Fibroblast of the aortic adventitia (primary cell): ENCODE data around the gene MYL4. TPM values are rescaled to one million over a fixed set of nuclear protein-coding genes. Genes with fewer than 3 reads are reported as not detected.

Source experiments
- DNase-seq: peaks from one replicate; pipeline ENCODE4 v3.0.0-alpha.2; 2010; ENCODE audit warnings: low read depth
- H3K4me3 ChIP-seq: 2 replicates; pipeline ENCODE4 v1.5.1; 2011; ENCODE audit warnings: low read depth, mild to moderate bottlenecking, control low read depth, low read length, moderate library complexity
- CTCF ChIP-seq: IDR thresholded peaks from 2 replicates; pipeline ENCODE4 v1.5.1; 2011; ENCODE audit warnings: mild to moderate bottlenecking, low read length, control low read depth, inconsistent platforms; ENCODE audit not compliant: insufficient read depth
- total RNA-seq: library from RNA; depleted of rRNA; stranded (reverse); fragments of >200 nt; gene quantifications from 2 replicates; pipeline ENCODE4 v1.2.3, GENCODE V29; 2012; ENCODE audit warnings: low replicate concordance

Gene MYL4
- total RNA-seq, 1 donor: not detected

DNA sequence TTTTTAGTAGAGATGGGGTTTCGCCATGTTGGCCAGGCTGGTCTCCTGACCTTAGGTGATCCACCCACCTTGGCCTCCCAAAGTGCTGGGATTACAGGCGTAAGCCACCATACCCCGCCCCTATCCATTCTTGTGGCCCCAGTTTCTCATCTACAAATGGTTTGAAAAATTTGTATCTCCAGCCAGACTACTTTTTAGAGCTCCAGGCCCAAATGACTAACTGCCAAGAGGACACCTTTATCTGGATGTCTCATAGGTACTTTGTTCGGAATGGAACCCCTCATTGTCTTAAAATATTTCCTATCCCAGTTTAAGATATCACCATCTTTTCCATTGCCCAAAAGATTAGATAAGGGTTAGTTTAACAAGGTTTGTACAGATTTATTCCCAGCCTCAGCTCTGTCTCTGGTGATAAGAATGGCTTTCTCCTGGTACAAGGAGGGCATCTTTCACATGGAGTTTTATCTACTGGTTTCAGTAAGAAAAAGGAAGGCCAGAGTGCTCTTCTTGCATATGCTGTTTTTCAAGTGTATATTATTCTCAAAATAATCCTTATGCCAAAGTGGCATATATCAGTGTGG lies 15.1 kb upstream of the MYL4 start:
- DNase-seq: no peak
- no peak for TF ChIP-seq CTCF
- no peak overlapping the region for H3K4me3 ChIP-seq

- H3K4me3 ChIP-seq: no peak overlapping the region
- DNase-seq: no peak
- no peak for TF ChIP-seq CTCF
Measured at GRCh38 chr17:47197821-47198220, 11.3 kb upstream of the MYL4 start.

DNA sequence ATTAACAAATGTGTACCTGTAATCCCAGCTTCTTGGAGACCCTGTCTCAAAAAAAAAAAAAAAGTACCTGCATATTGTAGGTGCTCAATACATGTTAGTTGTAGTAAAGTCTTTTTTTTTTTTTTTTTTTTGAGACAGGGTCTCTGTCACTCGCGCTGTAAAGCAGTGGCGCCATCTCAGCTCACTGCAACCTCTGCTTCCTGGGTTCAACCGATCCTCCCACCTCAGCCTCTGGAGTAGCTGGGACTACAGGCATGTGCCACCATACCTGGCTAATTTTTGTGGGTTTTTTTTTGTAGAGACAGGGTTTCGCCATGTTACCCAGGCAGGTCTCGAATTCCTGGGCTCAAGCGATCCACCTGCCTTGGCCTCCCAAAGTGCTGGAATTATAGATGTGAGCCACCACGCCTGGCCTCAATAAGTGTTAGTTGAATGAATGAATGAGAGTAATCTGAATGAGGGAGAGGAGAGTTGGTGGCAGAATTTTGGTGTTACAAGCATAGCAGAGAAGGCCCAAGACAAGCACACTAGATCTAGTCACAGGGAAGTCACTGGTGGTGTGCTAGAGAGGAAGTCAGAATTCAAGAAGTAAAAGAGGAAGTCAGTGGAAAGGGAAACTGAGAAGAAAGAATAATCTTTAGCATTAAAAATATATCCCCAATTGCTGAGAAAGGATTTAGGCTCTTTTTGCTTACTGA lies 9.4 kb upstream of the MYL4 start:
- no peak for DNase-seq
- TF ChIP-seq CTCF: no peak
- no peak overlapping the region for H3K4me3 ChIP-seq

- no peak overlapping the region for H3K4me3 ChIP-seq
- no peak for TF ChIP-seq CTCF
- DNase-seq: no peak
Measured at GRCh38 chr17:47200325-47200664, 8.9 kb upstream of the MYL4 start.

DNA sequence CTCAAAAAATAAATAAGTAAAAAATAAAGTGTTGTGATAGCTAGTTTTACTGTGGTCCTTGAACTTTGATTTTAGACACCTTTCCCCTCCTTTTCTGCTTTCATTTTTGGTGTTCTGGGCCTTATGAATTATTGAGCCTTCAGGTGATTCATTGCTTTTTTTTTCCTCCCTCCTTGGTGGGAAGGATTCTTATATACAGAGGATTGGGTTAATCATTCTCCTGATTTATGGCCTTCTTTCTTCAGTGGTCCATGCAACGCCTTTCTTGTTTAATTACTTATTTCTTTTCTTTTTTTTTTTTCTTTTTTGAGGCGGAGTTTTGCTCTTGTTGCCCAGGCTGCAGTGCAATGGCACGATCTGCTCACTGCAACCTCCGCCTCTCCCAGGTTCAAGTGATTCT lies 8.0 kb upstream of the MYL4 start:
- TF ChIP-seq CTCF: no peak
- H3K4me3 ChIP-seq: no peak overlapping the region
- DNase-seq: no peak

GRCh38 chr17:47203984-47204721 lies 5.0 kb upstream of the MYL4 start:
- no peak for DNase-seq
- no peak for TF ChIP-seq CTCF
- H3K4me3 ChIP-seq: no peak overlapping the region
